Measurements from ENCODE around the gene ABHD13.
A peak's percentile ranks its signal among the peaks of the same experiment; 100 is the strongest.
"Not testable (repeated sequence)": the region's sequence is repeated elsewhere in the genome, so short reads cannot be mapped to it uniquely, and the experiment has no call there.

The ABHD13 gene

DNA sequence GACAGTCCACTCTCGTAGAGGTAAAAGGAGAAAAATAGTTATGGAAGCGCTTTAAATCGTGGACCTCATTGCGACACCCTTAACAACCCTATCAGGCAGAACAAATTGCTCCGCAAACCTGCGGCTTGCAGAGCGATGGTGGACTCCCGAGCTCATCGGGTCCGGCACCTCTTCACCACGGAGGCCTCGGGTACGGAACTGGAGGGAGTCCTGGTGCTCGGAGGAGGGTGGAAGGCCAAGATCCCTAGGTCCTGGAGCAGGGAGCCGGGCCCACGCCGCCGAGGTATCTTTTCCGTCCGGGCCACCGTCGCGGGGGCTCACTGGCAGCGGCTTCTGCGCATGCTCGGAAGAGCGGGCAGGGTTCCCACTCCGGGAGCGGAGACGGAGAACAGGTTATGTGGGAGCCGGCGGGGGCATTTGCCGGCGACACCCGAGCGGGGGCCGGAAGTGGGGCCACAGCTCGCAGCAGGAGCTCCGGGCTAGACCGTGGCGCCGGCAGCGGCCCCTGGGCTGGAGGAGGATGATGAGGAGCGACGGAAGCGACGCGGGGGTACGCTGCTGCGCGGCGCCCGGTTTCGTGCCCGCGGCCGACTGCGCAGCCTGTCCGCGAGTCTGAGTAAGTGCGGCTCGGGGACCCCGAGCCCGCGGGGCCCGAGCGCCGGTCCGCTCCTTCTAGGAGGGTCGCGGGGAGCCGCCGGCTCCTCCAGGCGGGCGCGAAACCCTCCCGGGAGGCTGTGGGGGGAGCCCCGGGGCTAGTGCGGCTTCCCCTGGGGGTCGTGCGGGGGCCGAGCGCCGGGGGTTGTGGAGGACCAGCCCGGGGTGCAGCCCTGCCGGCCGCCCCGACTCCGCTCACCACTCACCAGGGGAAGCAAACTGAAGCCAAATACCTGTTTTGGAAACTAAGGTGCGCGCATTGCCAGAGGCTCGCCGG is at the start of gene ABHD13:
TSS of gene ABHD13 (plus strand) at position 349 of the 931 bp plus-strand sequence. CDS start 10,827 bp downstream, outside the sequence.
- DNase-seq (ENCODE audit: low spot score): peak; percentile 95

DNA sequence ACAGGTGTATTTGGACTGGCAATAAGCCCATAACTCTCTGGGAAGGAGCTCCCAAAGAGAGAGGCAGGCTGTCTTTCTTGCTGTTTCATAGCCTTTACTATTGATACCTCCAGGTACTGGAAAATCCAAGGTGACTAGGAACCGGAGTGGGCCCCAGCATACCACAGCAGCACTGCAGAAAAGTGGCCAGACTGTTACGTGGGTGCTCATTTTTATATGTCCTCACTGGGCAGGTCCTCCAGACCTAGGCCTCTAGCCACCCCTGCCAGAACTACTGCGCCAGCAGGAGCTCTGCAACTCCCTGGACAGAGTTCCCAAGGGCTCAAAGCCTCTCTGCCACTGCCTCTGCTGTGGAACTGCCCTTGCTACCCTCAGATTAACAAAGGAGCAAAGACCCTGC is 49.3 kb upstream of the ABHD13 start:
- no peak for DNase-seq (ENCODE audit: low spot score)

DNA sequence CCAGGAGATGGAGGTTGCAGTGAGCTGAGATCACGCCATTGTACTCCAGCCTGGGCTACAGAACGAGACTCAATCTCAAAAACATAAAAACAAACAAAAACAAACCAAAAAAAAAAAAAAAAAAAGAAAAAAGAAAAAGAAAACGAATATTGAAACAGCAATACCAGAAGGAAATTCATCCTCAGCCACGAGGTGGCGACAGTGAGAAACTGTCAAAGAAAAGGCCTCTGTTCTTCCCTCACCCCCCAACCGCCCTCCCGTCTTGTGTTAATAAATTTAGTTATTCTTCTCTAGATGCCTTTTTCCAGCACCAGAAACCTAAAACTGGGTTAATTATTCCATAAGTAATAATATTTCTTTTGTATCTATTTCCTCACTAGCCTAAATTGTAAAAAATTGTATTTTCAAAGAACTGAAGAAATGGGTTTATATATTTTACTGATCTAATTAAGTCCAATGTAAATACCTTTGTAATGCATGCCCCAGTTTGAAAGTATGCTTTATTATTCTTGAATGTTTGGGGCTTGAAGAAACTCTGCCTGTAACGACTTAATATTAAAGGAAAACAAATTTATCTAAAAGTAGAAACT is 41.4 kb upstream of the ABHD13 start:
- DNase-seq (ENCODE audit: low spot score): peak; percentile 17

DNA sequence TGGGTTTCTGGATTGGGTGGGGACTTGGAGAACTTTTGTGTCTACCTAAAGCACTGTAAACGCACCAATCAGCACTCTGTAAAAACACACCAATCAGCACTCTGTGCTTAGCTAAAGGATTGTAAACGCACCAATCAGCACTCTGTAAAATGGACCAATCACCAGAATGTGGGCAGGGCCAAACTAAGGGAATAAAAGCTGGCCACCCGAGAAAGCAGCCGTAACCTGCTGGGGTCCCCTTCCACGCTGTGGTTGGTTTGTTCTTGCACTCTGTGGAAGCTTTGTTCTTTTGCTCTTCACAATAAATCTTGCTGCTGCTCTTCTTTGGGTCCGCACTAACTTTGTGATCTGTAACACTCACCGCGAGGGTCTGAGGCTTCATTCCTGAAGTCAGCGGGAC is 40.1 kb upstream of the ABHD13 start:
- no peak for DNase-seq (ENCODE audit: low spot score)

DNA sequence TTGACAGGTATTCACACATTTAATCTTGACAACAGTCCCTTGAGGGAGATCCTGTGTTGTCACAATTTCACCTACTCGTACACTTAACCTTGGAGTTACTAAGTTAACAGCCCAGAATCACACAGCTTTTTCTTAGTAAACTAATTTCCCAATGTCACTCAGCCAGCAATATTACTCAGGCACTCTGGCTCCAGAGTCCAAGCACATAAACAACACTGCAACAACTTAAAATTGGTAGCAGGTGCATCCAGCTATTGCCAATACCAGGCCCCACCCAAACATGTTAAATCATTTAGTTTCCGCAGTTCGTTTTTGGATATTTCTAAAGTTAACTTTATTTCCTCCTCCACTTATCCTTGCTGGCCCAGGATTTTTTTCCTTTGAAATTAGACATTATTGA is 35.5 kb upstream of the ABHD13 start:
- DNase-seq (ENCODE audit: low spot score): no peak

DNA sequence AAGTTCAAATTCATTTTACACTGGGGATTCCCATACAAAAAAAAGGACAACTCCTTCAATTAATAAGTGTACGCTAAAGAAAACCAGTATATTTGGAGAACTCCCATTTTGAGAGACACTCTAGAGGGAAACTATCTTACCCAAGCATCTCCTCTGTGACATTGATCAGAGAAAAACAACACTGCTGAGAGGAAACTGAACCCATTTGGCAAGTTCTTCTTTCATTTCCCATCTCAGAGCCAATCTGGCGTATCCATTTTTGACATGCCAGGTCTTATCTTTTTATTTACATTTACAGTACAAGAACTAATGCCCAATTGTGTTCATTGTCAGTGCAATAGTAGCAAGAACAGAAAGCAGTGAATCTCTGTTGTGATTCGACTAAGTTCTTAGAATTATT is 33.0 kb upstream of the ABHD13 start:
- DNase-seq (ENCODE audit: low spot score): no peak

DNA sequence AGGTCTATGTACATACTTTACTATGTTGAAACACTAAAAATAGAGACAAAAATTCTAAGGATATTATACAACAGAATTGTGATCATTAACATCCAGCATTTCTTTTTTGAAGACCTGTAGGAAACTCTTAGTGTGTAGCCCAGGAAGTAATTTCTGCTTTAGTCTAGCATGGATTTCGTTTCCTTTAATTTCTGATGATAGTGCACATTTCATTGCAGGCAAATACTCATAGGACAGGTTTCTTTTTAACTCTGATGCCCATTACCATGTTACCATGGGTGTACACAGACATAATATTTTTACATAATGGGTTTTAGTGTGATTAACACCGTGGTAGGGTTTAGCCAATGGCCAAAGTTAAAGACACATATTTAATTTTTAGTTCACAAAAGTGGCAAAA is 29.9 kb upstream of the ABHD13 start:
- DNase-seq (ENCODE audit: low spot score): no peak

DNA sequence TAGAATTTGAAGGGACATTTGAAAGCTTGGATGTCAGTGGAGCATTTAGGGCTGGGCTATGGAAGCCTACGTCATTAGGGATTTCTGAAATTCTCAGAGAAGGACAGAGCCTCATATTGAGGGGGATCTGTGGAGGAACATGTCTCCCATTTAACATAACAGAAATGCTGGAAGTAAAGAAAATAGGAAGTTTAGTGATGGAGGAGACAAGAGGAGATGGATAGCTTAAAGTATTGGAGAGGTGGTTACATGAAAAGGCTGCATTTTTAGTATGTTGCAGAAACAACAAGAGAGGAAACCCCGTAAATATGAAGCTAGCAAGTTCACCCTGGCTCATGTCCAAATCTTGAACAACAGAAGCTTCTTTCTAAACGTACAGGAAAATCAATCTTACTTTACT is 27.3 kb upstream of the ABHD13 start:
- no peak for DNase-seq (ENCODE audit: low spot score)

DNA sequence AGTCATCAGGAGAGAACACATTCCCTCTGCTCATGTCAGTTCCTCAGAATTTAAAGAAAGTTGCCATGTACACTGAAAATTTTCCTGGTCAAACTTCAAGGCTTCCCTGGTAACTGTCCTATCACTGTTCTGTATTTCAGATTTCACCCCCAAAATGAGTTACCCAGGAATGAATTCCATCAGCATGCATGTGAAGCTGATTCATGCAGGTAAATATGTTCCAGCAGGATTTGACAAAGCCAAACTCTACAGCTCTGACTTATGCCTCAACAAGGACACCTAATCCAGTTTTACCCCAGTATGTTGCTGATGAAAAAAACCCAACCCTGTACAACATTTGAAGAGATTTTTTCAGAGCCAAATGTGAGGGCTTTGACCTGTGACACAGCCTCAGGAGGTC is 24.4 kb upstream of the ABHD13 start:
- DNase-seq (ENCODE audit: low spot score): peak; percentile 35

DNA sequence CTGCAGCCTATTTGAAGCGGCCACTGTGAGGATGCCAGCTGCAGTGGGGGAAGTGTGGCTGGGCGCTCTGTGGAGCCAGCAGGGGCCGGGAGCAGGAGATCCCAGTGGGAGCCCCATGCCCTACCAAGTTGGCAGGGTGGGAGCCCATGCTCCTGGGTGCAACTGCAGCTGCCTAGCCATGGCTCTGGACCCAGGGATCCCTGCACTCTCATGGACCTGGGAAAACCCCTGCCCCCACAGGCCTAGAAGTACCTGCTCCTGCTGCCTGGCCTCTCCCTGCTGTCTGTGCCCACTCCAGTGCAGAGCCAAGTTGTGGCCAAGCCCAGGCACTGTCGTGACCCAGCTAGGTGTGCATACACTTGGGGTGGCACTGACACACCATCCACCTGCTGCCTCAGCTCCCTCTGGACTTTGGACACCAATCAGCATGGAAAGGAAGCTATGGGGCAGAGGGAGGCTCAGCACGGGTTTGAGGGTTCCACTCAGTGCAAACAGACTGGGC is 23.7 kb upstream of the ABHD13 start:
- no peak for DNase-seq (ENCODE audit: low spot score)

DNA sequence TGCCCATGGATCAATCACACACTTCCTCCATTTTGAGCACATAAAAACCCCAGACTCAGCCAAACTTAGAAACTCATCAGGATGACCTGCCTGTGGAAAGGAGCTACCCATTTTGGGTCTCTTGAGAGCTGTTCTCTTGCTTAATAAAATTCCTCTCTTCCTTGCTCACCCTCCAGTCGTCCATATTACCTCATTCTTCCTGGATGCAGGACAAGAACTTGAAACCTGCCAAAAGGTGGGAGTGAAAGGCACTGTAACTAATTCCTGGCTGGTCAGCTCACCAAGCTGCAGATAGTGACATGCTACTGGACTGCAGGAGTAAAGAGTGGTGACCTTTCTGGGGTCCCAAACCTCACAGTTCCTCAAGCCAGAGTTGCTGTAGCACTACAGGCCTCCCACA is 23.0 kb upstream of the ABHD13 start:
- DNase-seq (ENCODE audit: low spot score): no peak

DNA sequence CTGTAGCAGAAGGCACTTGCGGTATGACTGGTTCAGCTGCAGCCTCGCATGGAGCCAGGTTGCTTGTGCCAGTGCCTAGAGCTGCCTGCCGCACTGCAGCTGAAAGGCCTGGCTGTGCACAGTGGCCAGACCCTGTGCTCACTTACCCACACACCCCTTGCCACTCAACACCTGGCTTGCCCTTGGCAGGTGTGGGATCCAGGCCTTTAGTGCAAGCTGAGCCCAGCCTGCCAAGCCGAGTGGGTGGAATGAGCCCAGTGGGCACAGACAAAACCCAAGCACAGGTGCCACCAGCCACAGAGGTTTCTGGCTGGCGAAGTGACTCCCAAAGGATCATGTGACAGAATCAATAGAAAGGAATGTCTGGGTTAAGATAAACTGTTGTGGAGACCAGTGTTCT is 22.3 kb upstream of the ABHD13 start:
- DNase-seq (ENCODE audit: low spot score): no peak

DNA sequence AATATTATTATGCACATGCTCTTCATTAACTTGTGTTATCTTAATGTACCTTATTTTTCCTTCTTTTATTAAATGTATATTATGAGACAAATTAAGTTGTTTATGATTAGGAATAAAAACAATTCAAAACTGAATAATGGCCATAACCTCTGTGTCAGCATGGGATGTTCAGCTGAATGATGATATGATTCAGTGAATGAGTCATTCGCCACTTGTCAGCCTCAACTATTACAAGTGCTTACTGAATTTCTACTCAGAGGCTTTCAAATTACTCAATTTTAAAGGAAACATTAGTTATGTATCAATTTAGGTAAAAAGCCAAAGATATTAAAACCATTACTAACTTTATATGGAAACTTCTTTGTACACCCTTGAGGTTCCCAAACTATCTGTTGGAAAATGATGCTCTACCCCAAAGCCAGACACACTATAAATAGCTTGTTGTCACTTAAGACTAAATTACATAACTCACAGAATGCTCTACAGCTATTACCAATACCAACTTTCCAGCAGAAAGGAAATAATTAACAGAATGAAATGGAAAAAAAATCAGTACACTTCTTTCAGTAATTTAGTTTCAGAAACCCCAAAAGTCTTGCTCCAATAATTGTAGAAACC is 17.3 kb upstream of the ABHD13 start:
- peak; percentile 70 for DNase-seq (ENCODE audit: low spot score)

DNA sequence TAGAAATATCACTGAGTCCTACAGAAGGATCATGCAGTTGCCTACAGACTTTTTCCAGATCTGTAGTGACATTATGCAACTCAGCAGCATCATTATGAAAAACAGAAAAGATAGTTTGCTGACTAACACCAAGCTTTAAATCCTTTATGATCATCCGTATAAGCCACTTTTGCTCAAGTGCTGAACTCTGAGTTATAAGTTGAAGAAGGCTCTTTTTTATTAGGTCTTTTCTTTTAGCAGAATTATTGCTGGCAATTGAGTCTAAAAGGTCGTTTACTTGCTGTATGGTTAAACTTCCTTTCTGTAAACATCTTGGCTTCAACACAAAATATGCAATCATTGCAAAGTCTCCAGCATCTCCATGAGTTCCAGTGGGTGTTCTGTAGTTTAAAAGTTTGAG is 7.6 kb upstream of the ABHD13 start:
- DNase-seq (ENCODE audit: low spot score): no peak

DNA sequence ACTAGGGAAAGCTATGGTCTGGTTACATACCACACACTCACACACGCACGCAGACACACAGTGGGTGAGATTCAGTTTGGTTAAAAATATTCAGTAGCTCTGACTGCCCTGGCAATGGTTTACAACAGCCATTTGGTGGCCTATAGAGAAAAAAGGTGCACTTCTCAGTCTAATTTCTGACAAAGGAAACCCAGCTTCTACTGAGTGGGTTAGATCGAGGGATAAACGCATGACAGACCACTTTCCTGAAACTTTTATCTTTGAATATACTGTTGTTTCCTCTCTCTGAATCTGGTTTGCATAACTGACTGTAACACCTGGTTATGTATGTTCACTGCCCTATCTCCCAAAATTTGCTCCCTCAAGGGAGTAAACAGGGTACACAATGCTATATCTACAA is 5.3 kb upstream of the ABHD13 start:
- DNase-seq (ENCODE audit: low spot score): no peak

DNA sequence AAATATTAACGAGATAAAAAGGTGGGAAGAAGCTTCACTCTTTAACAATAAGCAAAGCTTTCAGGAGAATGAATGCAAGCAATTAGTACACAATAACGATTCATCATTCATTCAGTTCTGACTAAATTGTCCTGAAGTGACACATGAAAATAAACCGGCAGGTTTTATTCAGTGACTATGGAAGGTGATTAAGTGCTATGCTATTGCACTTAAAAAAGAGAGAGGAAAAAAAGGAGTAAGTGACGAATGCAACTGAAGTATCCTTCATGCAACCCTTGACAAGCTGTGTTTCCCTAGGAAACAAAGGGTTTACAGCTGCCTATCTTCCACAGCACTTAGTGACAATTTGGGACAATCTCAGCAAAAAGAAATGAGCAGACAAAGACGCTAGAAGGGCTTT is 4.2 kb upstream of the ABHD13 start:
- DNase-seq (ENCODE audit: low spot score): peak; percentile 77

DNA sequence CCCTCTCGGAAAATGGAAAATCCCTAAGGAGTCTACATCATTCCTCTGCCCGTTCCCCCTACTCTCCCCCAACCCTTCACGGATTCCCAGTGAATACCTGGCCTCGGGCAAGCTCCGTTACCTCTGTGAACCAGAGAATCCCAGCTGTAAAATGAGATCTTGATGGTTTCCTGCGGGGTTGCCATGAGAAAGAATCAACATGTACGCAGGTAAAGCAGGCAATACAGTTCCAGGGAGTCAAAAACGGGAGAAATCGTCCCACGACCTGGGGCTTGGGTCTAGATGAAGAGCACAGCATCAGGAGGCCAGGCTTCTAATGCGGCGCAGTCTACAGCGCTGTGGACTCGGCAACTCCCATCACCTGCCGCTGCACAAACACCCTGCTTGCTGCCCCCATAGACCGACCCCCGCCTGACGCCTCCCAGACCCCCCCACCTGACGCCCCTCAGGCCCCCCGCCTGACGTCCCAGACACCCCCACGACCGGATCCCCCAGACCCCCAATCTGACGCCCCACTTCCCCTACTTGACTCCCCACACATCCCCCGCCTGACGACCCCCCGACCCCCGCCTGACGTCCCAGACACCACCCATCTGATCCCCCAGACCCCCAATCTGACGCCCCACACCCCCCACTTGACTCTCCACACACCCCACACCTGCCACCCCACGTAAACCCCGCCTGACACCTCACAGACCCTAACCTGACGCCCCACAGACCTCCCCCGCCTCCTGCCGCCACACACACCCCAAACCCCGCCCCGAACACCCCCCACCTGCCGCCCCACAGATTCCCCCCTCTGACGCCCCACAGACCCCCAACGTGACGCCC is 3.5 kb upstream of the ABHD13 start:
- DNase-seq (ENCODE audit: low spot score): peak; percentile 27

DNA sequence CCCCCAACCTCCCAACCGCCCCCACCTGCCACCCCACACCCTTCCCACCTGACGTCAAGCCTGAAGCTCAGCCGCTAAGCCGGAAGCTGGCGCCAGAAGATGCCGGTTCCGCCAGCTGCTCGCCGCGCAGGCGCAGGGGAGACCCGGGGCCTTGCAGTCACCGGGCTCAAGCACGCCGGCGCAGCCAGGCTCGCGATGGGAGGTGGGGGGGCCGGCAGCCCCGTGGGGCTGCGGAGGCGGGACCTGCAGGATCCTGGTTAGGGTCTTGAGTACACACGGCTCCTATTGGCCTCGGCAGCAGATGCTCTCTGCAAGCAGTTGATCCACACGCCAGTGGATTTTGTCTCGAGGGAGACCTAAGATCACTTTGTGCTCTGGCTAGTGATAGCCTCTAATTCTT is 2.8 kb upstream of the ABHD13 start, which contains the start of gene LIG4:
TSS of gene LIG4 (minus strand) at position 101 of the 400 bp plus-strand sequence. CDS start 4,268 bp downstream, outside the sequence.
- peak; percentile 94 for DNase-seq (ENCODE audit: low spot score)

DNA sequence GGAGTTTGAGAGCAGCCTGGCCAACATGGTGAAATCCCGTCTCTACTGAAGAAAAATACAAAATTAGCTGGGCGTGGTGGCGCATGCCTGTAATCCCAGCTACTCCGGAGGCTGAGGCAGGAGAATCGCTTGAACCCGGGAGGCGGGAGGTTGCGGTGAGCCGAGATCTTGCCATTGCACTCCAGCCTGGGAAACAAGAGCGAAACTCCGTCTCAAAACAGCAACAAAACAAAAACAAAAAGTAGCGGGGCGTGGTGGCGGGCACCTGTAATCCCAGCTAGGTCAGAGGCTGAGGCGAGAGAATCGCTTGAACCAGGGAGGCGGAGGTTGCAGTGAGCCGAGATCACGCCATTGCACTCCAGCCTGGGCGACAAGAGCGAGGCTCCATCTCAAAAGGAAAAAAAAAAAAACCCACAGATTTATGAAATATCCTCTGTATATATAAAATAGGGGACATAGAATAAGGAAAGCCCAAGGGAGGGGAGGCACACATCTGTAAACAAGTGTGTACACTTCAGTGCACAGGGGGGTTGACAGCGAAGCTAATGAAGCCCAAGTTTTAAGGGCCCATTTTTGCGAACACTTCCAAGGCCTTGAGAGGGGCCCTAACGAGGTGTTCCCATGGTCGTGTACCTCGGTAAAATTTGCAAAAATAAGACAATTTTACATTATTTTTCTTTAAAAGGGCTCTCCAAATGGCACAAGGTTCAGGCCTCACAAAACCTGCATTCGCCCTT is 717 bp upstream of the ABHD13 start:
- DNase-seq (ENCODE audit: low spot score): not testable (repeated sequence)

DNA sequence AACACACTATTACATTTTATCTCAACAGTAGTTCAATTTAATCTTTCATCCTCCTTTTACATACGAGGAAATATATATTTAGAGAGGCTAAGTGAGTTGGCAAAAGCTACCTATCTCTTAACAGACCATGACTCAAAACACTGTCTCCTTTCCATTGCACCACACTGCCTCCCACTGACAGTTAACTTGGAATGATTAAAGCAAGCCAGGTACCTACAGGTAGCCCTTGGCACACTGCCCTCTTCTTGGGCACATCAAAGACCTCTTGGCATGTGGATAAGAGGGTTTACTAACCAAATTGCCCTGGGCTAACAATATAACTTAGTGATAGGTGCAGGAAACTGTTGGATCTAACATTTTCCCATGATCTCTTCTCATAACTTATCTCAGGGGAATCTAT is 1.8 kb downstream of the ABHD13 start:
- peak; percentile 61 for DNase-seq (ENCODE audit: low spot score)
